Head of caudate nucleus (tissue), 42 donors: ENCODE measurements around the gene C18orf54.
"Not testable (repeated sequence)": the region's sequence is repeated elsewhere in the genome, so short reads cannot be mapped to it uniquely, and the experiment has no call there.

Experiments
- DNase-seq, 42 donors: peaks; one replicate each; pipeline versions ENCODE4 v3.0.0 to v3.0.0-alpha.2; 2020 to 2021; ENCODE audit warnings: mixed read lengths in 7 of 42
- intact Hi-C: fragments of 100-400 bp; cut with DNase I; formaldehyde crosslinking; loops from one replicate; pipeline ENCODE4 v1.15.0; 2022

C18orf54 gene

DNA sequence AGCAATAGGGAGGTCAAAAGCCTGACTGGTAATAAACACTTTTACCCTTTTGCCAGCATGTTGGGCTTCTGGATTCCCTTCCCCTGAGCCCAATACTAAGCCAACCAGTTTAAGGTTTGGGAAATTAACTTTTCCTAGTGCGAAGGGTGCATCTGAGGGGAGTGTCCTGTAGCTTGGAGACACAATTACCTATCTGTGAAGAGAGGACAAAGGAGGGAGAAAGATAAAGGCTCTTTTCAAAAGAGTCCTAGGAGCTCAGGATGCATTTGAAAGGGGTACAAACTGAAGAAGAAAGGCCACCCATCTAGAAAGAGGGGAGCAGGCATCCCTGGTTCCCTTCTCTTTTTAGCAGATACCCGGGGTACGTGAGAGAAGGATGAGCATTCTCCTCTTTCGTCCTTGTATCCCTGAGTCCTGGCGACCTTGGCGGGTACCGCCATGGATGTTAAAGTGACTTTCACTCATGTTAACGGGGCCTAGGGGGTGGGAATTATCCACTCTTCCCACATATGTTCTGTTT, 25.1 kb downstream of the C18orf54 start:
- intact Hi-C loops = no loop called here
- DNase-seq = no peak

GRCh38 chr18:54386043-54386442, 28.3 kb downstream of the C18orf54 start:
- intact Hi-C loops = no loop called here
- no peak for DNase-seq

DNA sequence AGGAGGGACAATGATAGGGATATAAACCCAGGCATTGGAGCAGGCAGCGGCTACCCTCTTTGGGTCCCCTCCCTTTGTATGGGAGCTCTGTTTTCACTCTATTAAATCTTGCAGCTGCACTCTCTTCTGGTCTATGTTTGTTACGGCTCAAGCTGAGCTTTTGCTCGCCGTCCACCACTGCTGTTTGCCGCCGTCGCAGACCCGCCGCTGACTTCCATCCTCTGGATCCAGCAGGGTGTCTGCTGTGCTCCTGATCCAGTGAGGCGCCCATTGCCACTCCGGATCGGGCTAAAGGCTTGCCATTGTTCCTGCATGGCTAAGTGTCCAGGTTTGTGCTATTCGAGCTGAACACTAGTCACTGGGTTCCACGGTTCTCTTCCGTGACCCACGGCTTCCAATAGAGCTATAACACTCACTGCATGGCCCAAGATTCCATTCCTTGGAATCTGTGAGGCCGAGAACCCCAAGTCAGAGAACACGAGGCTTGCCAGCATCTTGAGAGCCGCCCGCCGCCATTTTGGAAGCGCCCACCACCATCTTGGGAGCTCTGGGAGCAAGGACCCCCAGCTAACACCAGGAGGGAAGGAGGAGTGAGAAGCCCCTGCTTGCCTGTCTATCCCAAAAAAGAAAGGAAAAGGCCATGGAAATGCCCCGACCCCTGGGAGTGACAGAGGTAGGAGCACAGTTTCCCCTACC, 29.2 kb downstream of the C18orf54 start:
- intact Hi-C loops, DNase-seq: not testable (repeated sequence)

DNA sequence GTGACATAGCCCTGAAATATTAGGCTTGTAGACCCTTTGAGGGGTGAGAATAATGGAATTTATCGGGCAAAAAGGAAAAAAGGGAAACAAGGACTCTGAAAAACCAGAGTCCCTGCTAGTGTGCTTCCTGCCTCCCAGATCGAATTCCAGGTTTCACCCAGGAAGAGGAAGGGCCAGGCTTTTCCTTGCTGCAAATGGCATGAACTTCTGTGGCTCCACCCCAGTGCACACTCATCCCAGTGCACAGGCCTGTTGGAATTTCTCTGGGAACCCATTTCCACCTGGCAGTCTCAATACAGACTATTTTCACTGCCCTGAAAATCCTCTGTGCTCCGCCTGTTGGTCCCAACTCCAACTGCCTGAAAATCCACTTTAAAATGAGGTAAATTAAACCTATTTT, 29.9 kb downstream of the C18orf54 start:
- DNase-seq = no peak
- intact Hi-C loops = no loop called here

- intact Hi-C loops = no loop called here
- DNase-seq = no peak
These were observed 30.8 kb downstream of the C18orf54 start for GRCh38 chr18:54388203-54389142.

DNA sequence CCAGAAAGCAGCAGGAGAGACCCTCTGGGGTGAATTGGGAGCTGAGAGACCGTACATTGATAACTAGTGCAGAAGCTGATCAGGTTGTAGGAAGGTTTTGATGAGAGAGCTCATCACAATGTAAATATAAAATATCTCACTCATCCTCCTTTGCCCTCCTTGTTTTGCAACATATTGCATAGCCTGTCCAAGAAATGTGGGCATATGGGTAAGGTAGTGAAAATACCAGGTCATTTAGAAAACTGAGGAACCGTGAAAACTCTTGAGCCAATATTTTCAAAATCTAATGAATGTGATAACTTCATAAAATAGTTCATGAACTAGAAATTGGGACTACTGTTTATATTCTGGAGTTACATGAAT, 31.4 kb downstream of the C18orf54 start:
- DNase-seq = no peak
- intact Hi-C loops = no loop called here

GRCh38 chr18:54390838-54391237, 33.1 kb downstream of the C18orf54 start:
- intact Hi-C loops = no loop called here
- DNase-seq = no peak

DNA sequence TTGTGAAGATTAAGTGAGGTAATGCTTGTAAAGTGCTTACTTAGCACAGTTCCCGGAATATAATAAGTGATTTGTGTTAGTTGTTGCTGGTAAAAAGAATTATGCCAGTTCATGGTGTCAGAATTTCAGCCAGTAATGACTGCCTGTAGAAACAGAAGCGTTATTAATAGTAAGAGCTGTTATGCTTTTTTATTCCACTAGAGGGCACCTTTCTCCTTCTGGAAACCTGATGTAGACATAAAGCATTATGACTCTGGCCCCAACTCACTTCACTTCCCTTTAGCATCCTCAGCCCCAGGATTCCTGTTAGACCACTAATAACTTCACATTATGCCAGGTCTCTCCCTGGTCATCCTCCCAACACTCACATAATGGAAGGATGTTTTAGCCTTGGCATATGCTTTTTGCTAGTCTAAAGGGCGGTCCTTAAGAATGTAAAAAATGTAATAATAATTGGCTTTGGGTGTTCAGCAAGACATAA, 34.9 kb downstream of the C18orf54 start:
- intact Hi-C loops = no loop called here
- DNase-seq = peak in 5 of 42 donors; percentile 3 to 44 (median 9)

DNA sequence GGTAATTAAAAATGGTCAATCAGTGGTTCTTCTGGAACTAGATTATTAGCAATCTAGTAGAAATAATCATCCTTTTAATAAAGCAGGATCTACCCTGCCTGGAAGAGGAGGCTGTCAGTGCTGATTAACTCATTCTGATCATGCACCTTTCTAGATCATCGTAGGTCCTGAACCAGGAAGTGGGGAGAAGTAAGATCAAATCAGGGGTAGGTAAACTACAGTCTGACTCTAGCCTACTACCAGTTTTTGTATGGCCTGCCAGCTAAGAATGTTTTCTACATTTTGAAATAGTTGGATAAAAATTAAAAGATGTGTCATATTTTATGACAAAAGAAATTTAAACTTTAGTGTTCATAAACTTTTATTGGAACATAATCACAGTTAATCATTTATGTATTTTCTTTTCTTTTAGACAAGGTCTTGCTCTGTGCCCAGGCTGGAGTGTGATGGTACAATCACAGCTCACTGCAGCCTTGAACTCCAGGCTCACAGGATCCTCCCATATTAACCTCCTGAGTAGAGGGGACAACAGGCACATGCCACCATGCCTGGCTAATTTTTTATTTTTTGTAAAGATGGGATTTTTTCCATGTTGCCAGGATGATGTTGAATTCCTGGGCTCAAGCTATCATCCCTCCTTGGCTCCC, 36.1 kb downstream of the C18orf54 start:
- DNase-seq = no peak
- intact Hi-C loops = no loop called here

- intact Hi-C loops = no loop called here
- DNase-seq = no peak
These were observed 39.1 kb downstream of the C18orf54 start for GRCh38 chr18:54396760-54397159.

GRCh38 chr18:54405290-54405689, 47.6 kb downstream of the C18orf54 start:
- intact Hi-C loops = no loop called here
- no peak for DNase-seq

DNA sequence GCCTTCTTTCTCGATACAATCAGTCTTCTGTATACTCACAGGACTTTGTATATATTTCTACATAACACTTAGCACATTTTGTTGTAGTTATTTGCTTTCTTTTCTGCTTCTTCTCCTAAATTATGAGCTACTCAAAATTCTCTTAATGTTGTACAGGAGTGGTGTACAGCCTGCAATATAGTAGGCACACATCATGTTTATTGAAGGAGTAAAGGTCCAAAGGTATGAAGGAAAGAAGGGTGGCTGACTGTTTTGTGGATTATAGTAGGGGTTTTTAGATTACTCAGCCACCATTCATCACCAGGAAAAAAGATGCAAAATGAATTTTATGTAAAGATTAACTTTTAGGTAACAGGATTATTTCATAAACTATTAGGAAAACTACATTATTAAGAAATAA, 54.1 kb downstream of the C18orf54 start:
- DNase-seq = no peak
- intact Hi-C loops = no loop called here

DNA sequence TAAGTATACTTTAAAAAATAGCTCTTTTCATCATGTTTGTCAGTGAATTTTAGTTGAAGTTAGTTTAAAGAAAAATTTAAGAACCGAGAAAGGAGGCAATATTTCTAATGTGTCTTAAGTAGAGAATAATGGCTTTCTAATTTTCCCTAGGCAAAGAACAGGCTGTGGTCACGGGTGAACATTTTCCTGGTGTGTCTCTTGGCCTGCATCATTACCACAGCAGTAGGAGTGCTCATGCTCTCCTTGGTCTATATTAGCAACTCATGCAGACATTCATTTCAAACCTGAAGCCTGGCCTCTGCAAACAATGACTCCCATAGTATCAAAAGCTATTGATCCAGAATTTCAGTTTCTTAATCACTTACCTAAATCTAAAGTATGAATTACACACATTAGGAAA, 57.4 kb downstream of the C18orf54 start:
- no peak for DNase-seq

GRCh38 chr18:54416436-54416835, 58.7 kb downstream of the C18orf54 start:
- intact Hi-C loops = no loop called here
- no peak for DNase-seq

More for the DNA sequence above, 57.4 kb downstream of the C18orf54 start:
- intact Hi-C loops = no loop called here

DNA sequence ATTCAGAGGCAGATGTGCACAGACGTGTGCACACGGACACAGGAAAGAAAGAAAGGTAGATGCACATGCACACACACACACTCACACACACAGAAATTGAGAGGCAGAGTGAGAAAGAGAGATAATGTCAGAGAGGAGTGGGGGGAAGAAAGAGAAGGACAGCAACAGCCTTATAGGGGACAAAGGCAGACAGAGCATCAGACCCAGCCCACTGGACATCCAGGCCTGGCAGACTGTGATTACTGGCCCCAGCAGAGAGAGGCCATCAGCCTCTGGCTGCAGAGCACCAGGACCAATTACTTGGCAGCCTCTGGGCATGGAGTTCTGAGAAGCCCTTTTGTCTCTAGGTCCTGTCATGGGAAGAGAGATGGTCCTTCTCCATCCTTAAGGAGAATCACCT, 66.1 kb downstream of the C18orf54 start:
- DNase-seq = no peak
- intact Hi-C loops = no loop called here

GRCh38 chr18:54426085-54426665, 68.5 kb downstream of the C18orf54 start:
- no peak for DNase-seq
- intact Hi-C loops = no loop called here
